NCI-H2196 treated with DMSO at 0.1 percent for 48 hours (cell line): ENCODE measurements around the gene SUPV3L1.

Experiments used
- DNase-seq: peaks from one replicate; lab custom pipeline; 2025; ENCODE audit not compliant: unreplicated experiment; lab: John Stamatoyannopoulos, UW

The SUPV3L1 gene

DNA sequence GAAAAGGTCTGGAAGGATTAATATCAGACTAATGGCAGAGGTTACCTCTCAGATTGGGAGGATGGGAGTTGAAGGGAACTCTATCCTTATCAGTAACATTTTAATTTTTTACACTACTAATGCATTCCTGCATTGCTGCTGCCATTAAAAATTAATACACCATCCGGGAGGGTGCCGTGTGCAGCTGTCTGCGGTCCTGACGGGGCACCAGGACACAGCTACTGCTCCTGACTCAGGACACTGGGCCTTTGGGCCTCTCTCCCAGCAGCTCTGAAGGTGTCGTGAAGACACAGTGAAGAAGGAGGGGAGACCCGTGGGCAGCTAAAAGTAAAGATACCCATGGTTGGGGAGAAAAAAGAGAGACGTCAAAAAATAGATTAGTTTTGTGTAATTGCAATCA lies 74.8 kb downstream of the SUPV3L1 start:
- DNase-seq, result no peak
